Measurements from ENCODE around the gene SUSD1. TPM values are rescaled to one million over a fixed set of nuclear protein-coding genes. Genes with fewer than 3 reads are reported as not detected.

Gene SUSD1
- total and polyA plus RNA-seq, 2 donors (not counting 1 experiment from before 2014, with no cell fraction given): 5.7 to 7.5 TPM

GRCh38 chr9:112145886-112146285, 29.2 kb downstream of the SUSD1 start:
- no peak overlapping the region for H3K27ac Mint-ChIP-seq
- H3K4me3 ChIP-seq (ENCODE audit: control extremely low read depth in 1 of 5, extremely low read depth in 1 of 5, insufficient read depth in 1 of 5, low read depth in 2 of 5, low read length in 4 of 5): no peak overlapping the region
- H3K4me2 ChIP-seq (replicated peaks; ENCODE audit: low read depth, low read length, poor library complexity, severe bottlenecking): no peak overlapping the region
- no peaks in the 10 kb centered on the region for H3K27me3 Mint-ChIP-seq
- H3K4me1 Mint-ChIP-seq: peaks cover 9% of the 10 kb centered on the region
- H3K27ac ChIP-seq (ENCODE audit: low read length in 2 of 2): no peak overlapping the region
- CTCF ChIA-PET: no interaction called here
- no peaks in the 10 kb centered on the region for H3K9me3 ChIP-seq (ENCODE audit: control extremely low read depth in 1 of 3, control insufficient read depth in 2 of 3, insufficient read depth in 1 of 3, low read length in 2 of 3)
- no peak overlapping the region for H3K9ac ChIP-seq (ENCODE audit: low read length)
- H3K79me2 ChIP-seq (ENCODE audit: control insufficient read depth, insufficient read depth, low read length): no peaks in the 10 kb centered on the region
- no CpG with 5 or more reads among the region's 1 CpG for whole genome bisulfite sequencing (ENCODE audit: insufficient coverage)
- ATAC-seq (ENCODE audit: low read depth) (no peak), DNase-seq (no peak)
- no peaks in the 10 kb centered on the region for H4K20me1 ChIP-seq (ENCODE audit: control insufficient read depth, insufficient read depth, low read length, poor library complexity, severe bottlenecking)
- H3K36me3 ChIP-seq (replicated peaks in 1 of 2; ENCODE audit: control extremely low read depth in 1 of 2, control insufficient read depth in 1 of 2, extremely low read depth in 1 of 2, insufficient read depth in 2 of 2, low read length in 1 of 2): peaks cover 0 to 2% of the 10 kb centered on the region in 2 experiments
- no peak overlapping the region for H2AFZ ChIP-seq (ENCODE audit: insufficient read depth, low read depth, low read length, poor library complexity, severe bottlenecking)
- H3K4me1 ChIP-seq (ENCODE audit: control insufficient read depth in 2 of 2, insufficient read depth in 2 of 2, low read length in 2 of 2): peaks cover 4% of the 10 kb centered on the region in 2 donors
- POLR2A ChIA-PET: no interaction called here
- H3K27me3 ChIP-seq (replicated peaks in 1 of 4; ENCODE audit: control extremely low read depth in 1 of 4, control insufficient read depth in 3 of 4, insufficient read depth in 4 of 4, low read length in 3 of 4): no peaks in the 10 kb centered on the region
- no peak for TF ChIP-seq CTCF (IDR thresholded peaks at IDR 0.05)
- no peak for TF ChIP-seq EZH2 (IDR thresholded peaks at IDR 0.05; ENCODE audit: borderline replicate concordance, insufficient read depth, low read depth, low read length, poor library complexity, severe bottlenecking)
- no peaks in the 10 kb centered on the region for H3K9me3 Mint-ChIP-seq (ENCODE audit: insufficient read depth)
- intact Hi-C loops (cut with micrococcal nuclease): no loop called here
- no peak overlapping the region for H3K4me3 Mint-ChIP-seq

GRCh38 chr9:112144807-112145206, 30.3 kb downstream of the SUSD1 start:
- no peak for TF ChIP-seq EZH2 (IDR thresholded peaks at IDR 0.05; ENCODE audit: borderline replicate concordance, insufficient read depth, low read depth, low read length, poor library complexity, severe bottlenecking)
- no peak for TF ChIP-seq CTCF (IDR thresholded peaks at IDR 0.05)
- no peaks in the 10 kb centered on the region for H3K9me3 ChIP-seq (ENCODE audit: control extremely low read depth in 1 of 3, control insufficient read depth in 2 of 3, insufficient read depth in 1 of 3, low read length in 2 of 3)
- Mint-ChIP-seq H3K4me1 (peaks cover 14% of the 10 kb centered on the region), H3K27me3 (no peaks in the 10 kb centered on the region), H3K9me3 (ENCODE audit: insufficient read depth) (no peaks in the 10 kb centered on the region), H3K27ac (no peak overlapping the region), H3K4me3 (no peak overlapping the region)
- H2AFZ ChIP-seq (ENCODE audit: insufficient read depth, low read depth, low read length, poor library complexity, severe bottlenecking): no peak overlapping the region
- peaks cover 0 to 2% of the 10 kb centered on the region in 2 experiments for H3K36me3 ChIP-seq (replicated peaks in 1 of 2; ENCODE audit: control extremely low read depth in 1 of 2, control insufficient read depth in 1 of 2, extremely low read depth in 1 of 2, insufficient read depth in 2 of 2, low read length in 1 of 2)
- ChIA-PET POLR2A (no interaction called here), CTCF (no interaction called here)
- H3K27ac ChIP-seq (ENCODE audit: low read length in 2 of 2): no peak overlapping the region
- intact Hi-C loops (cut with micrococcal nuclease): no loop called here
- DNase-seq: no peak
- no peak overlapping the region for H3K4me3 ChIP-seq (ENCODE audit: control extremely low read depth in 1 of 5, extremely low read depth in 1 of 5, insufficient read depth in 1 of 5, low read depth in 2 of 5, low read length in 4 of 5)
- no peak for ATAC-seq (ENCODE audit: low read depth)
- no CpG with 5 or more reads among the region's 2 CpGs for WGBS (ENCODE audit: insufficient coverage)
- H3K4me1 ChIP-seq (ENCODE audit: control insufficient read depth in 2 of 2, insufficient read depth in 2 of 2, low read length in 2 of 2): peaks cover 10 to 11% of the 10 kb centered on the region in 2 donors
- H3K4me2 ChIP-seq (replicated peaks; ENCODE audit: low read depth, low read length, poor library complexity, severe bottlenecking): no peak overlapping the region
- no peaks in the 10 kb centered on the region for H3K27me3 ChIP-seq (replicated peaks in 1 of 4; ENCODE audit: control extremely low read depth in 1 of 4, control insufficient read depth in 3 of 4, insufficient read depth in 4 of 4, low read length in 3 of 4)
- no peaks in the 10 kb centered on the region for H4K20me1 ChIP-seq (ENCODE audit: control insufficient read depth, insufficient read depth, low read length, poor library complexity, severe bottlenecking)
- no peak overlapping the region for H3K9ac ChIP-seq (ENCODE audit: low read length)
- H3K79me2 ChIP-seq (ENCODE audit: control insufficient read depth, insufficient read depth, low read length): no peaks in the 10 kb centered on the region

Measured in B cell (primary cell).